ENCODE results near the gene MLLT3. TPM values are rescaled to one million over a fixed set of nuclear protein-coding genes. Genes with fewer than 3 reads are reported as not detected.

The MLLT3 gene
- total RNA-seq, 1 experiment from 2014 or later = 50.7 TPM

- Histone ChIP-seq H3K36me3 (no peaks in the 10 kb centered on the region), H3K4me3 (no peak overlapping the region), H3K9me3 (no peaks in the 10 kb centered on the region), H3K27me3 (no peaks in the 10 kb centered on the region)
- no peak for DNase-seq
Measured at GRCh38 chr9:20557285-20557684, 65.0 kb downstream of the MLLT3 start.

GRCh38 chr9:20553558-20554149 lies 68.6 kb downstream of the MLLT3 start:
- no peak for DNase-seq
- no peak overlapping the region for H3K4me3 ChIP-seq
- no peaks in the 10 kb centered on the region for H3K27me3 ChIP-seq
- no peaks in the 10 kb centered on the region for H3K9me3 ChIP-seq
- no peaks in the 10 kb centered on the region for H3K36me3 ChIP-seq

DNA sequence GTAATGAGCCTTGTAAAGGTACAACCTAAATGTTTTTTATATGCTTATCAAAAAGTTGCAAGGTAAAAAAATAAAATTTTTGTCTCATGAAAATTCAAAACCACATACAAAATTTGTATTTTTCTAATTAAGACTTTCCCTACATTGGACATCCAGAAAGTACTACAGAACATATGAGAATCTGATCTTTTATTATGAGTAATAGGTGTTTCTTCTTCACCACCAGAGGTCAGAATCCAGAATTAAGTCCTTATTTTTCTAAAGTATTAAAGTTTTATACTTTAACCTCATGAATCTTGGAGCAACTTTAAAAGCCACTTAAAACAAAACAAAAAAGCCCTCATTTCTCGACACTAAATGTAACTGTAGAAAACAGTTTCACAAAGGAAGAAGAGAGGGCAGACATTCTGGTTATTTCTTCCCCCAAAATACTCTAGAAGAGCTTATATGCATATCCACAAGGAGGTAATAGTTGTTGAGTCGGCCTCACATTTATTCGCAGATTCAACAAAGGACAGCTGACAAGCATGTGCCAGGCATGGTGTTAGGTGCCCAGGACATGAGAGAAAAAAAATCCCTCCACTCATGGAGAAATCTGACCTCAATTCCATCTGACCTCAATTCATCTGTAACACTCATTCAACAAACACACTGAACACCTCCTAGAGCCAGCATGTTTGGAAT lies 69.3 kb downstream of the MLLT3 start:
- no peaks in the 10 kb centered on the region for H3K9me3 ChIP-seq
- no peaks in the 10 kb centered on the region for H3K36me3 ChIP-seq
- no peaks in the 10 kb centered on the region for H3K27me3 ChIP-seq
- H3K4me3 ChIP-seq = no peak overlapping the region
- no peak for DNase-seq

DNA sequence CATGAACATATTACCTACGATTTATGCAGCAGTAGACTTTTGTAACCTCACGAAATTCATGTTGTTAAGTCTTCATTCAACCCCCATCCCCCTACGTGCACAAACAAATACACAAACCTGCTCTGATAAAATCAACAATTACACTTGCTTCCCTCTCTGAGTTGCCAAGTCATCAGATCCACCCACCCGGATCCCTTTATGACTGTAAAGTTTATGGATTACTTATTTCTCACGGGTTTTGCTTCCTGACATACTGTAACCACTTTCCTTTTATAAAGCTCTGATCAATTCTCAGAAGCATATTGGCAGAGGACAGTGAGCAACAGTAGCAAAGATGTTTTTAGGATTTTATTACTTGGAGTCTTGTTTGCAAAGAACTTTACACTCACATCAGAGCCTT lies 70.5 kb downstream of the MLLT3 start:
- no peak for DNase-seq
- Histone ChIP-seq H3K27me3 (no peaks in the 10 kb centered on the region), H3K36me3 (no peaks in the 10 kb centered on the region), H3K9me3 (no peaks in the 10 kb centered on the region), H3K4me3 (no peak overlapping the region)

DNA sequence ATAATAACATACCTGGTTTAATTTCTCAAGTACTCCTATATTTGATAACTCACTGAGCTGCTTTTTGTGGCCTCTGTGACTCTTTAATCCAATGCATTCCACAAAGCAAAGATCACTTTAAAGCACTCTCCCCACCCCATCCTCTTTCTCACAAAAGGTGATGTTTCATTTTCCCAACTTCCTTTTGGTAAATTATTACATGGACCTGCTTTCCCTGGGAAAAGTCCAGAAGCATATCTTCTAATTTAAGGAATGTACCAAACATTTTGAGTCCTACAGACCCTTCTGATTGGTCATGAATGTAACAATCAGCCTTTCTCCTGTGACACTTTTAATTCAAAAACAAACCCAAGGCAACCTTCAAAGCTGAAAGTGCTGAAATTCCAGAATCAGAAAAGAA lies 71.1 kb downstream of the MLLT3 start:
- no peak for DNase-seq

GRCh38 chr9:20550326-20550725 lies 72.0 kb downstream of the MLLT3 start:
- Histone ChIP-seq H3K36me3 (no peaks in the 10 kb centered on the region), H3K9me3 (no peaks in the 10 kb centered on the region), H3K4me3 (no peak overlapping the region), H3K27me3 (no peaks in the 10 kb centered on the region)
- no peak for DNase-seq

More for the DNA sequence above, 71.1 kb downstream of the MLLT3 start:
- Histone ChIP-seq H3K4me3 (no peak overlapping the region), H3K27me3 (no peaks in the 10 kb centered on the region), H3K9me3 (no peaks in the 10 kb centered on the region), H3K36me3 (no peaks in the 10 kb centered on the region)

- H3K4me3 ChIP-seq = no peak overlapping the region
- DNase-seq = no peak
- H3K36me3 ChIP-seq = no peaks in the 10 kb centered on the region
- H3K9me3 ChIP-seq = no peaks in the 10 kb centered on the region
- no peaks in the 10 kb centered on the region for H3K27me3 ChIP-seq
Measured at GRCh38 chr9:20549053-20549452, 73.2 kb downstream of the MLLT3 start.

DNA sequence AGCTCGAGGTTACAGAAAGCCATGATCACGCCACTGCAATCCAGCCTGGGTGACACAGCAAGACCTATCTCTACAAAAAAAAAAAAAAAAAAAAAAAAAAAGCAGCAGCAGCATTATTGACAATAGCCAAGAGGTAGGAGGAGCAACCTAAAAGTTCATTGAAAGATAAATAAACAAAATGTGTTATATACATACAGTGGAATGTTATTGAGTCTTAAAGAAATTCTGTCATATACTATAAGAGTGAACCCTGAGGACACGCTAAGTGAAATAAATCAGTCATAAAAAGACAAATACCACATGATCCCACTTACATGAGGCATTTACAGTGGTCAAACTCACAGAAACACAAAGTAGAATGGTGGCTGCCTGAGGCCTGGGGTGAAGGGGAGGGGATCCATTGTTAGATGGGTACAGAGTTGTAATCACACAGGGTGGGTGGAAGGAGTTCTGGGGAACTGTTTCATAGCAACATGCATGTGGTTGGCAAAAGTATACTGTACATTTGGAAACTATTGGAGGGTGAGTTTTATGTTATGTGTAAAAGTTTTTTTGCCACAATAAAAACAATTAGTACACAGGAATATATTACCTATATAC lies 77.2 kb downstream of the MLLT3 start:
- Histone ChIP-seq H3K27me3 (no peaks in the 10 kb centered on the region), H3K9me3 (peaks cover 18% of the 10 kb centered on the region)

GRCh38 chr9:20540169-20540863 lies 82.0 kb downstream of the MLLT3 start:
- Histone ChIP-seq H3K9me3 (peaks cover 28% of the 10 kb centered on the region), H3K4me3 (no peak overlapping the region), H3K27me3 (no peaks in the 10 kb centered on the region), H3K36me3 (no peaks in the 10 kb centered on the region; the same call in 1 of the 2 replicates)
- no peak for DNase-seq

More for the DNA sequence above, 77.2 kb downstream of the MLLT3 start:
- Histone ChIP-seq H3K4me3 (no peak overlapping the region), H3K36me3 (no peaks in the 10 kb centered on the region; the same call in 1 of the 2 replicates)
- no peak for DNase-seq

DNA sequence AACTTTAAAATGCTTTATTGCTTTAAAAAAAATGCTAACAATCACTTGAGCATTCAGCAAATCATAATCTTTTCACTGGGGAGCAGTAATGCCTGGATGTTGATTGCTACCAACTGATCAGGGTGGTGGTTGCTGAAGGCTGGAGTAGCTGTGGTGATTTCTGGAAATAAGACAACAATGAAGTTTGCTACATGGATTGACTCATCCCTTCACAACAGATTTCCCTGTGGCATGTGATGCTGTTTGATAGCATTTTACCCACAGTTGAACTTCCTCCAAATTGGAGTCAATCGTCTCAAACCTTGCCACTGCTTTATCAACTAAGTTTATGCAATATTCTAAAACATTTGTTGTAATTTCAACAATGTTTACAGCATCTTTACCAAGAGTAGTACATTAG lies 83.3 kb downstream of the MLLT3 start:
- no peak for DNase-seq
- no peaks in the 10 kb centered on the region for H3K27me3 ChIP-seq
- H3K36me3 ChIP-seq = no peaks in the 10 kb centered on the region; the same call in 1 of the 2 replicates
- H3K9me3 ChIP-seq = peaks cover 28% of the 10 kb centered on the region
- no peak overlapping the region for H3K4me3 ChIP-seq

DNA sequence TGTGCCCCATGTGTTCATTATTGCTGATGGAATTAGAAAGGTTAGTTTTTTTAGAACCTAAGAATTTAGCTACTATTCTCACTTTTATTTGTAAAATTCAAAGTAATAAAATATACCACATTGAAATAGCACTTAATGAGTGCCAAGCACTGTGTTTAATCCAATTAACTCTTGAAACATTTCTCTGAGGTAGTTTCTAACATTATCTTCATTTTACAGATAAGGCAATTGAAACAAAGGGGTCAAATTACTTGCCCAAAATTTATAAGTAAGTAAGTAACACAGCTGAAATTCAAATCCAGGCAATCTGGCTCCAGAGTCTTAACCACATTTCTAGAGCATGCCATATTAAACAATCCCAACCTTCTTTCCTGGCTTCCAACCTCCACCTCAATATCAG lies 84.2 kb downstream of the MLLT3 start:
- no peaks in the 10 kb centered on the region for H3K27me3 ChIP-seq
- DNase-seq = no peak

DNA sequence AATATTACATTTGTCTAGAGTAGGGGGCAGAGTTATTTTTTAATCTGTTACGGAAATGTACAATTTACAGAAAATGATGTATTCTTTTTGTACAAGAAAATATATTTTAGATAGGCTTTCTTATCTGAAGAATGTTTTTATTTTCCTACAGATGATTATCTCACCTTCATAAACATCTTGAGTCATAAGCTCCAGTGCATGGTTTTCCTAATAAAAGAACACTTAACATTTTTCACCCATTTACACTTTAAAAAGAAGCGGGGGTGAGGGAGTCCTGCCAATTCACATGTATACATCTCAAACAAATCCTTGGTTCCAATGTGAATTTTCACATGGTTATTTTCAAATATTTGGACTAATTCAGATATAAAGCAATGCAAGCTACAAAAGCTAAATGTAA lies 85.0 kb downstream of the MLLT3 start:
- DNase-seq = no peak
- H3K27me3 ChIP-seq = no peaks in the 10 kb centered on the region
- no peak overlapping the region for H3K4me3 ChIP-seq
- H3K9me3 ChIP-seq = peaks cover 28% of the 10 kb centered on the region
- no peaks in the 10 kb centered on the region; the same call in 1 of the 2 replicates for H3K36me3 ChIP-seq

More for the DNA sequence above, 84.2 kb downstream of the MLLT3 start:
- Histone ChIP-seq H3K36me3 (no peaks in the 10 kb centered on the region; the same call in 1 of the 2 replicates), H3K4me3 (no peak overlapping the region), H3K9me3 (peaks cover 28% of the 10 kb centered on the region)

GRCh38 chr9:20532584-20532983 lies 89.7 kb downstream of the MLLT3 start:
- no peaks in the 10 kb centered on the region for H3K9me3 ChIP-seq
- H3K36me3 ChIP-seq = no peaks in the 10 kb centered on the region
- no peak for DNase-seq
- H3K4me3 ChIP-seq = no peak overlapping the region
- no peaks in the 10 kb centered on the region for H3K27me3 ChIP-seq

DNA sequence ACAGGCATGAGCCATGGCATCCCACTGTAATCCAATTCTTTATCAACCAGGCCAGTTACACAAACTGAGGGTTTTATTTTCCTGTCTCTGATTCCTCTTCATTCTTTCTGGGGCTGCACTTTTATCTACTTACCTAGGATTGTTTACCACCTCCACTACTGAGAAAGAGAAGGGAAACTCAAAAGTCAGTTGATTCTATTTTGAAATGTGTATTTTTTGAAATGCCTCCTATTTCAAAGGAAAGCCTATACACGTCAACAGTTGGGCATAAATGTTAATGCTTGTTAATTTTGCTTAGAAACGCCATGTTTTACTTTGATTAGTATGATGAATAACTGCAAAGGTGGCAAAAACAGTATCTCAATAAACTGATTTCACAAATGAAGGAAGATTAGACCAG lies 92.5 kb downstream of the MLLT3 start:
- no peaks in the 10 kb centered on the region for H3K27me3 ChIP-seq
- DNase-seq = no peak
- no peaks in the 10 kb centered on the region for H3K9me3 ChIP-seq
- no peaks in the 10 kb centered on the region for H3K36me3 ChIP-seq
- no peak overlapping the region for H3K4me3 ChIP-seq

DNA sequence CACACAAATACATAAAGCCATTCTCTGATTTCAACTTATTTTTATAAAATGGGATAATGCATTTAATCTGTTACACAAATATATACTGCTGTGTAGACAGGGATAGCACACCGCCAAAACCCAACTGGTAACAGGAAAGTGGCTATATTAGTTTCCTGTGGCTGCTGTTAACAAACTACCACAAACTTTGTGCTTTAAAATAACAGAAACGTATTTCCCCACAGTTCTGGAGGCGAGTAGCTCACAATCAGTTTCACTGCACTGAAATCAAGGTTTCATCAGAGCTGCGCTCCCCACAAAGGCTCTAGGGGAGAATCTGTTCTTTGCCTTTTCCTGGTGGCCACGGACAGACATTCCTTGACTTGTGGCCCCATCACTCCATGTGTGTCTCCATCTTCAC lies 94.0 kb downstream of the MLLT3 start:
- no peaks in the 10 kb centered on the region for H3K27me3 ChIP-seq
- DNase-seq = no peak
- H3K36me3 ChIP-seq = no peaks in the 10 kb centered on the region
- H3K4me3 ChIP-seq = no peak overlapping the region
- H3K9me3 ChIP-seq = no peaks in the 10 kb centered on the region

DNA sequence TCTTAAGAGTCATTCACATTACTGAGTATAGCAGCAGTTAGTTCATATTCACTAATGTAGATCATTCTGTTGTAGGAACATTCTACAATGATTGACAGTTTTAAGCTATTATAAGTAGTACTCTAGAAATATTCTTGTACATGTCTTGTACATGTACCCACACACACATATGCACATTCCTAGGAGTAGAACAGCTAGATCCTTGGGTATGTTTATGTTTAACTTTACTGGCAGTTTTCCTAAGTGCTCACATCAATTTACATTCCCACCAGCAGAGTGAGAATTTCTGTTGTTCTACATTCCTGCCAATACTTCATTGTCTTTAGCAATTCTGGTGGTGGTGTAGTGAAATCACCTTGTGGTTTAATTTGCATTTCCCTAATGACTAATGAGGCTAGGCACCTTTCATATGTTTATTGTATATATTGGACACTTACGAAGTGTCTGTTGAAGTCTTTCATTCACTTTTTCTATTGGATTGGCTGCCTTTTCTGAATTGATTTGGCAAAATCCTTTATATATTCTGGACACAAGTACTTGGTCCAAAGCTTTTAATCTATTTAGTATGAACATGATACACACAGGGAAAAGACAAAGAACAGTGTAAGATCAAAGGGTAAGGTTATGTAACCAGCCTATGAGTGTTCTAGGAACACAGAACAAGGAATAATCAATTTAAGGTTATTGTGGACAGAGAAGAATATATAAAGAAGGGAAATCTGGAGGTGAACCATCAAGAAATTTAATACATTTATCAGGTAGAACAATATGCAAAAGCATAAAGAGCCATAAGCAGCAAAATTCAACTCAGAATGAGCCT lies 95.6 kb downstream of the MLLT3 start:
- no peak for DNase-seq
- Histone ChIP-seq H3K9me3 (no peaks in the 10 kb centered on the region), H3K36me3 (no peaks in the 10 kb centered on the region)

More for the DNA sequence above, 95.6 kb downstream of the MLLT3 start:
- H3K27me3 ChIP-seq = no peaks in the 10 kb centered on the region
- no peak overlapping the region for H3K4me3 ChIP-seq

All from MG63 (cell line).